HFF-Myc (cell line): Measurements from ENCODE around the gene COL16A1.

Experiments
- DNase-seq: peaks from one replicate; pipeline ENCODE4 v3.0.0-alpha.2; 2011; ENCODE audit warnings: low read depth; ENCODE audit errors: extremely low read depth
- H3K4me3 ChIP-seq: replicated peaks from 2 replicates; pipeline ENCODE4 v1.5.1; 2011; ENCODE audit warnings: low read depth, mild to moderate bottlenecking, control low read depth, low read length
- TF ChIP-seq, protein P1 (sequence below): IDR thresholded peaks from 2 replicates; pipeline ENCODE4 v1.5.1; 2012; ENCODE audit warnings: mild to moderate bottlenecking, low read depth, low read length, control low read depth; ENCODE audit errors: missing control alignments

Gene COL16A1

DNA sequence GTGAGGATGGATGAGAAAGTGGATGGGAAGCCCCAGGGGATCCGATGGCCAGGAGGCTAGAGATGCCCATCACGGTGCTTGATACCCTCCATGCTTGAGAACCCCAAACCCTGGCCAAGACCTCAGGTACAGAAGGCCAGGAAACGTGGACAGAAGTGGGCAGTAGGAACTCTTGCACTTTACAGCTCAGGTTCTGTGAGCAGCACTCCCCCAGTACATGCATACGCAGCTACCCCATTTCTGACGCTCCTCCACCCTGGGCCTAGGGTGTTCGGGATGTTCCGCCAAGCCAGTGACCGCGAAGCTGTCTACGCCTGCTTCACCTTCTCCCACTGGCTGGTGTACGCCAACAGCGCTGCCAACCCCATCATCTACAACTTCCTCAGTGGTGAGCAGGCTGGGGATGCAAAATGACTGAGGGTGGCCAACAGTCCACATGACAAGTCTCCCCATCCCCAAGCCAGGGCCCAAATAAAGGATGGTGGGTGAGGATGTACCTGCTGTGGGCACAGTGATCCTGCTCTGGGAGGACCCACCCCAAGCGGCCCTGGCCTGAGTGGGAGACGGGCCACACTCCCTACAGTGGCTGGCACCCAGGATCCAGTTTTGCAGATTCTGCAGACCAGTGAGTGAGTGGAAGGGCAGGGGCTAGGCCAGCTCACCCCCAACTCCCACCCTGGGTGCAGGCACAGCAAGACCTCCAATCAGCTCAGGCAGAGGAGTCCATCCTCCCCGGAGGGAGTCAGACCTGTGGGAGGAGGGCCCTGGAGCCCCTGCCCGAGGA is 78.9 kb downstream of the COL16A1 start:
- no peak overlapping the region for H3K4me3 ChIP-seq
- TF ChIP-seq, protein P1, sequence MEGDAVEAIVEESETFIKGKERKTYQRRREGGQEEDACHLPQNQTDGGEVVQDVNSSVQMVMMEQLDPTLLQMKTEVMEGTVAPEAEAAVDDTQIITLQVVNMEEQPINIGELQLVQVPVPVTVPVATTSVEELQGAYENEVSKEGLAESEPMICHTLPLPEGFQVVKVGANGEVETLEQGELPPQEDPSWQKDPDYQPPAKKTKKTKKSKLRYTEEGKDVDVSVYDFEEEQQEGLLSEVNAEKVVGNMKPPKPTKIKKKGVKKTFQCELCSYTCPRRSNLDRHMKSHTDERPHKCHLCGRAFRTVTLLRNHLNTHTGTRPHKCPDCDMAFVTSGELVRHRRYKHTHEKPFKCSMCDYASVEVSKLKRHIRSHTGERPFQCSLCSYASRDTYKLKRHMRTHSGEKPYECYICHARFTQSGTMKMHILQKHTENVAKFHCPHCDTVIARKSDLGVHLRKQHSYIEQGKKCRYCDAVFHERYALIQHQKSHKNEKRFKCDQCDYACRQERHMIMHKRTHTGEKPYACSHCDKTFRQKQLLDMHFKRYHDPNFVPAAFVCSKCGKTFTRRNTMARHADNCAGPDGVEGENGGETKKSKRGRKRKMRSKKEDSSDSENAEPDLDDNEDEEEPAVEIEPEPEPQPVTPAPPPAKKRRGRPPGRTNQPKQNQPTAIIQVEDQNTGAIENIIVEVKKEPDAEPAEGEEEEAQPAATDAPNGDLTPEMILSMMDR: no peak
- DNase-seq: no peak

DNA sequence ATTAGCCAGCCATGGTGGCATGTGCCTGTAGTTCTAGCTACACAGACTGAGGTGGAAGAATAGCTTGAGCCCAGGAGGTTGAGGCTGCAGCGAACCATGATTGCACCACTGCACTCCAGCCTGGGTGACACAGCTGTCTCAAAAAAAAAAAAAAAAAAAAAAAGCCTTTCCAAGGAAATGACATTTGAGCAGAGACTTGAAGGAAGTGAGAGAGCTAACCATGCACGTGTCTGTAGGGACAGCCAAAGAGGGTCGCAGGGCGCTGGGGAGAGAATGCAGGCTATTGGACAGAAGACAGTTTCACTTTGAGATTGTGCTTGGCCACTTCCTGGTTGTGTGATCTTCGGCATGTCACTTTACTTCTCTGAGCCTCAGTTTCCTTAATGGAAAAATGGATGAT is 79.5 kb downstream of the COL16A1 start:
- TF ChIP-seq, protein P1: no peak
- H3K4me3 ChIP-seq: no peak overlapping the region
- no peak for DNase-seq

DNA sequence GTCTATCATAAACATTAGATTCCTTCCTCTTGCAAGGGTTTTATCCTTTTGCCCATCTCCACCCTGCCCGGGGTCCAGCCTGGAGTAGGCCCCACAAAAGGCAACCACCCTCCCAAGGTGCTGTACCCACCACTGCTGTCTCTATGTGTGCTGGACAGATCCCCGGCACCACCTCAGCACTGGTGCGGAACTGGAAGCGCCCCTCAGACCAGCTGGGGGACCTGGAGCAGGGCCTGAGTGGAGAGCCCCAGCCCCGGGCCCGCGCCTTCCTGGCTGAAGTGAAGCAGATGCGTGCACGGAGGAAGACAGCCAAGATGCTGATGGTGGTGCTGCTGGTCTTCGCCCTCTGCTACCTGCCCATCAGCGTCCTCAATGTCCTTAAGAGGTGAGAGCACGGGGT is 80.5 kb downstream of the COL16A1 start:
- TF ChIP-seq, protein P1: no peak
- DNase-seq: no peak
- H3K4me3 ChIP-seq: no peak overlapping the region

DNA sequence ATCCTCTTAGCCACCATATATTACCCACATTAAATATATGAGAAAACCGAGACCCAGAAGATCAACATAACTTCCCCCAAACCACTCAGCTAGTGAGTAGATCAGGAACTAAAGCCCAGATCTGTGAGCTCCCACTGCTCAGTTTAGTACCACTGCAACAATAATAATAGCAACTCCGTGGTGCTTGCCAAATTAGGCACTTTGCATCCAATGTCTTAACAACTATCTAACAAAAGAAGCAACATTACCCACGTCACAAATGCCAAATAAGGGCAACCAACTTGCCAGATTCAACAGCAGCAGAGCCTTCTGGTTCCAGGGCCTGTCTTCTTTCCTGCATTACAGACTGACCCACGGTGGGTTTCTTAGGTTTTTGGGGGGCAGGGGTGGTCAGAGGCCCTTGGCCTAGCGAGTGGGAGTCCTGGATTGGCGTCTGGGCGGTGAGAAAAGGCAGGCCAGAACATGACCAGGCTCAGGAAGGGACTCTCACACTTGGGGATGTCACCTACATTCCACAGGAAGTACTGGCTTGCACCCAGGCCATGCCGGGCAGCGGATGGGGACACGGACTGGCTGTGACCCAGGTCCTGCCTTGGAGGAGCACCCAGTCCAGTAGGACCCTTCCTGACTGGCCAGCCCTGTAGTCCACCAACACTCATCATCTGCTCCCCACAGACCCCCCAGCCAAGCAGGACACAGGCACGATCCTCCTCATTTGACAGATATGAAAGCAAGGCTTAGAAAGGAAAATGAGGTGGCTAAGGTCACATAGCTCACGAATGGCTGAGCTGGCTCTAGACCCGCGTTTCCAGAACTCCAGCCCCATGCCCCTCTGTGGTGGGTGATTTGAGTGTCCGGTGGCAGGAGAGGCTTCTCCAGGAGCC is 81.7 kb downstream of the COL16A1 start:
- DNase-seq: no peak
- TF ChIP-seq, protein P1: no peak
- no peak overlapping the region for H3K4me3 ChIP-seq

DNA sequence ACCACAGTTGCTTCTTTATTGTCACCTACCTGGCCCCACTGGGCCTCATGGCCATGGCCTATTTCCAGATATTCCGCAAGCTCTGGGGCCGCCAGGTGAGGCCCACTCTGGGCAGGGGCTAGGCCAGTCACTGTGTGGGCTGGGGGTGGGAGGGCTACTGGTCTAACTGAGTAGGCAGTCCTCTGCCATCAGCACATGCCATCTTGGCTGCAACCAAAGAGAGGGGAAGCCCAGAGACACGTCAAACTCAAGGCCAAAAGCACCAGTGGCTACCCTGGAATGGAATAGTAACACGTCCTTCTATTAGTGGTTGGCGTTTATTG is 82.4 kb downstream of the COL16A1 start:
- TF ChIP-seq, protein P1: no peak
- H3K4me3 ChIP-seq: no peak overlapping the region
- no peak for DNase-seq

DNA sequence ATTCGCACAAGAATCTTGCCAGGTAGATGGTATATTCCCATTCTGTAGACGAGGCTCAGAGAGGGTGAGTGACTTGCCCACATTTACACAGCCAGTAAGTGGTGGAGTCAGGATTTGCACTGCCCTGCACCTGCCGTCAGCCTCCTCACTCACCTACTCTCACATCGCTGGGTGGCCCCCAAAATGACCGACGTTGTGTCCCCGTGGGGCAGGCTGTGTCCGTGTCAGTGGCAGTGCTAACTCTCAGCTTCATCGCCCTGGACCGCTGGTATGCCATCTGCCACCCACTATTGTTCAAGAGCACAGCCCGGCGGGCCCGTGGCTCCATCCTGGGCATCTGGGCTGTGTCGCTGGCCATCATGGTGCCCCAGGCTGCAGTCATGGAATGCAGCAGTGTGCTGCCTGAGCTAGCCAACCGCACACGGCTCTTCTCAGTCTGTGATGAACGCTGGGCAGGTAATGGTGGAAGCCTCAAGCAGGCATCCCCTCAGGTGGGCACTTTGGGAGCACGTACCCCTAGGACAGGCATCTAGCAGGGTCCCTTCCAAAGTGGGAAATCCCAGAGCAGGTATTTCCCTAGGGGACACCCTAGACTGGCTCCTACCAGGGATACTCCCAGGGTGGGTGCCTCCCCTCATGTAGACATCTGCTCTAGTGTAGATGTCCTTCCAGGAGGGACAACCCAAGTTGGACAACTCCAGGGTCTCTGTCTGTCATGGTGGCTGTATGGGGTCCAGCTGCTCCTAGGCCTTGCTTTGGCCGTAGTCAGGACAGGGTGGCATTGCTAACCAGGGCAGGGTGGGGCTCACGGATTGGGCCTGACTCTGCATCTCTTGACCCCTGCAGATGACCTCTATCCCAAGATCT is 83.0 kb downstream of the COL16A1 start:
- TF ChIP-seq, protein P1: no peak

More for the DNA sequence above, 83.0 kb downstream of the COL16A1 start:
- no peak for DNase-seq
- H3K4me3 ChIP-seq: no peak overlapping the region
